ENCODE data around the gene FGF18.

DNA sequence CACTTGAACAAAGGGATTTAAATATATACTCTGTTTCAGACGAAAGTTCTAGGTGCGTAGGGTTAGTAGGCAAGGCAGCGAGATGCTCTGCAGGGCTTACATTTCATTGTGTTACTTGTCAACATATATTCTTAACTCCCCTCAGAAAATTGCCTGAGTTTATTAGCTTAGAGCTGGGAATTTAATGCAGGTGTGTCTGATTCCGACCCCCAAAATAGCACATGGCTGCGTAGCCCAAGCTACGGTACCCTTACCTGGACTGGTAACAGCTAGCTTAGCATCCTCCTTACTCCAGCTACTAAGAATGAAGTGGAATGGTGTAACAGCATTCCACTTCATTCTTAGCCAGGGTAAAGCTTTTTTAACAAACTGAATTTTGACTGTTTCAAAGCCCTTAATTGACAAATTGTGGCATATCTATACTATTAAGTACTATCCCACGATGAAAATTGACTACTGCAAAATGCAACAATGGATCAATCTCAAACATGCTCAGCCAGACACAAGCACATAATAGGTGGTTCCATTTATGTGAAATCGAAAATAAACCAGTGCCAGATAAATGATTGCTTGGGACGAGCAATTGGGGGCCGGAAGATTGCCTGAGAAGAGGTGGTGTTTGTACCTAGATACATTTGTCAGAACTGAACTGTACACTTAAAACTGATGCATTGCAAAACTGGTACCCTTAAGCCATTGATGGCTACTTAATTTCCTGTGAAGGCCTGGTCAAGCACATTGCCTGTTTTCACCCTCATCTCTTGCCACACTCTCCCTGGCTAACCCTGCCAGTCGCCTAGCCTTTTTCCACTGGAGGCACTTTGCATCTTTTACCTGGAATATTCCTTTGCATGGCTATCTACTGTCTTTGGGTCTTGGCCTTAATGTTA lies 3.0 kb upstream of the FGF18 start:
- TF ChIP-seq BHLHE40 (IDR thresholded peaks at IDR 0.05; ENCODE audit: borderline replicate concordance), result no peak
- no peak for TF ChIP-seq TARDBP (IDR thresholded peaks at IDR 0.05)
- no peak for TF ChIP-seq SUZ12 (IDR thresholded peaks at IDR 0.05)
- no peak for TF ChIP-seq ELF4 (IDR thresholded peaks at IDR 0.05)
- TF ChIP-seq FOXK2 (IDR thresholded peaks at IDR 0.05), result no peak
- TF ChIP-seq CTBP1 (IDR thresholded peaks at IDR 0.05; ENCODE audit: borderline replicate concordance), result no peak
- no peak for TF ChIP-seq LEF1 (IDR thresholded peaks at IDR 0.05; ENCODE audit: borderline replicate concordance)
- no peak for TF ChIP-seq ZNF384 (IDR thresholded peaks at IDR 0.05)
- TF ChIP-seq, protein P1, sequence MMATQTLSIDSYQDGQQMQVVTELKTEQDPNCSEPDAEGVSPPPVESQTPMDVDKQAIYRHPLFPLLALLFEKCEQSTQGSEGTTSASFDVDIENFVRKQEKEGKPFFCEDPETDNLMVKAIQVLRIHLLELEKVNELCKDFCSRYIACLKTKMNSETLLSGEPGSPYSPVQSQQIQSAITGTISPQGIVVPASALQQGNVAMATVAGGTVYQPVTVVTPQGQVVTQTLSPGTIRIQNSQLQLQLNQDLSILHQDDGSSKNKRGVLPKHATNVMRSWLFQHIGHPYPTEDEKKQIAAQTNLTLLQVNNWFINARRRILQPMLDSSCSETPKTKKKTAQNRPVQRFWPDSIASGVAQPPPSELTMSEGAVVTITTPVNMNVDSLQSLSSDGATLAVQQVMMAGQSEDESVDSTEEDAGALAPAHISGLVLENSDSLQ (IDR thresholded peaks at IDR 0.05), result no peak
- no peak for TF ChIP-seq FOXA1 (IDR thresholded peaks at IDR 0.05)
- TF ChIP-seq FOXM1 (IDR thresholded peaks at IDR 0.05; ENCODE audit: borderline replicate concordance), result no peak
- no peak for TF ChIP-seq ARNT (IDR thresholded peaks at IDR 0.05)
- TF ChIP-seq HDGF (IDR thresholded peaks at IDR 0.05; ENCODE audit: borderline replicate concordance), result no peak
- no peak for TF ChIP-seq SP1 (IDR thresholded peaks at IDR 0.05)
